GM21737 (cell line): ENCODE data around the gene CYP2D6.
"Not testable (repeated sequence)": the region's sequence is repeated elsewhere in the genome, so short reads cannot be mapped to it uniquely, and the experiment has no call there.

ENCODE experiments used
- ATAC-seq: cut with Tn5 transposase; IDR thresholded peaks from one replicate; pipeline ENCODE4 v1.9.1; 2021; ENCODE audit warnings: mild to moderate bottlenecking, moderate library complexity; ENCODE audit not compliant: unreplicated experiment

CYP2D6 gene

GRCh38 chr22:42158456-42159132 lies 28.0 kb upstream of the CYP2D6 start:
- no peak for ATAC-seq

- ATAC-seq: no peak
Observed at GRCh38 chr22:42156598-42156997, 26.0 kb upstream of the CYP2D6 start.

- ATAC-seq: no peak
Observed at GRCh38 chr22:42156121-42156520, 25.5 kb upstream of the CYP2D6 start.

GRCh38 chr22:42155053-42155543 lies 24.5 kb upstream of the CYP2D6 start:
- no peak for ATAC-seq

GRCh38 chr22:42154293-42155052 lies 23.9 kb upstream of the CYP2D6 start:
- no peak for ATAC-seq

GRCh38 chr22:42152661-42153270 lies 22.2 kb upstream of the CYP2D6 start:
- no peak for ATAC-seq

- ATAC-seq: no peak
Observed at GRCh38 chr22:42151924-42152635, 21.5 kb upstream of the CYP2D6 start.

GRCh38 chr22:42150727-42151590 lies 20.3 kb upstream of the CYP2D6 start:
- no peak for ATAC-seq

GRCh38 chr22:42149798-42150197 lies 19.2 kb upstream of the CYP2D6 start:
- ATAC-seq: not testable (repeated sequence)

- no peak for ATAC-seq
Observed at GRCh38 chr22:42145175-42145574, 14.6 kb upstream of the CYP2D6 start.

GRCh38 chr22:42143859-42144822 lies 13.5 kb upstream of the CYP2D6 start:
- not testable (repeated sequence) for ATAC-seq

- ATAC-seq: no peak
Observed at GRCh38 chr22:42142771-42143461, 12.3 kb upstream of the CYP2D6 start.

- ATAC-seq: not testable (repeated sequence)
Observed at GRCh38 chr22:42141307-42142057, 10.9 kb upstream of the CYP2D6 start.

- ATAC-seq: not testable (repeated sequence)
Observed at GRCh38 chr22:42140153-42140552, 9.5 kb upstream of the CYP2D6 start.

- not testable (repeated sequence) for ATAC-seq
Observed at GRCh38 chr22:42139508-42139907, 8.9 kb upstream of the CYP2D6 start.

GRCh38 chr22:42138972-42139371 lies 8.4 kb upstream of the CYP2D6 start:
- ATAC-seq: no peak

GRCh38 chr22:42138122-42138770 lies 7.6 kb upstream of the CYP2D6 start:
- ATAC-seq: no peak
